ENCODE data around the gene SCN2B.

DNA sequence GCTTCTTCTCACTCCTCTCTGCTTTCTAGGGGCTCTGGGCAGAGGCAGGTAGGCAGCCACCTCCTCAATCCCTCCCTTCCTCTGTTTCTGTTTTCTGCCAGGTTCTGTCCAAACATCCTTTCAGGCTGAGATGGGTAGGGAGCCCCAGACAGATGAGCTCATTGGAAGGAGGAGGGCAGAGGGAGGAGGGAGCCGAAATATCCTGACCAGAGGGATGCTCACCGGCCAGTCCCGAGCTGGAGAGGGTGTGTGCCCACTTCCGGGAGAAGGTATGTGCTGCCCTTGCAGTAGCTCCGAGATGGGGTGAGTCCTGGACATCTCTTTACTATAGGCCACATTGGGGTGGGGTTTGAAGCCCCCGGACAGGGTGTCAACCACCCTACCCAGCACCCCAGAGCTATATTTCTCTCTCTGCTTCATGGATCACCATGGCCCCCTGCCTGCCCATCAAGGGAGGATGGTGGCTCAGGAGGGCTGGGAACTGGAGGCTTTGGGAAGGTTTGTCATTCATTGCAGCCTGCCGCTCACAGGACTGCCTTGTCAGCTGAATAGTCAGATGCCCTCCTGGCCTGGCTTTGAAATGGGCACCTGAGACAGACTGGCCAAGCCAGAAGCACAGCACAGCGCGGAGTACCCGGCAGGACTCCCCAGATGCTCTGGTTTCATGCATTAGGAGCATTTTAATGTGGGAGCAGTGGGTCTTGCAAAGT is 19.1 kb downstream of the SCN2B start:
- TF ChIP-seq, protein P1, sequence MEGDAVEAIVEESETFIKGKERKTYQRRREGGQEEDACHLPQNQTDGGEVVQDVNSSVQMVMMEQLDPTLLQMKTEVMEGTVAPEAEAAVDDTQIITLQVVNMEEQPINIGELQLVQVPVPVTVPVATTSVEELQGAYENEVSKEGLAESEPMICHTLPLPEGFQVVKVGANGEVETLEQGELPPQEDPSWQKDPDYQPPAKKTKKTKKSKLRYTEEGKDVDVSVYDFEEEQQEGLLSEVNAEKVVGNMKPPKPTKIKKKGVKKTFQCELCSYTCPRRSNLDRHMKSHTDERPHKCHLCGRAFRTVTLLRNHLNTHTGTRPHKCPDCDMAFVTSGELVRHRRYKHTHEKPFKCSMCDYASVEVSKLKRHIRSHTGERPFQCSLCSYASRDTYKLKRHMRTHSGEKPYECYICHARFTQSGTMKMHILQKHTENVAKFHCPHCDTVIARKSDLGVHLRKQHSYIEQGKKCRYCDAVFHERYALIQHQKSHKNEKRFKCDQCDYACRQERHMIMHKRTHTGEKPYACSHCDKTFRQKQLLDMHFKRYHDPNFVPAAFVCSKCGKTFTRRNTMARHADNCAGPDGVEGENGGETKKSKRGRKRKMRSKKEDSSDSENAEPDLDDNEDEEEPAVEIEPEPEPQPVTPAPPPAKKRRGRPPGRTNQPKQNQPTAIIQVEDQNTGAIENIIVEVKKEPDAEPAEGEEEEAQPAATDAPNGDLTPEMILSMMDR (conservative IDR thresholded peaks at IDR 0.05 in 1 of 2, IDR thresholded peaks at IDR 0.05 in 1 of 2; ENCODE audit: low read depth in 1 of 2, low read length in 2 of 2), result no peak
- no peak for TF ChIP-seq EZH2 (IDR thresholded peaks at IDR 0.05; ENCODE audit: low read length, missing control alignments)

All from fibroblast of lung (primary cell).